Left hindlimb (tissue), 1 donor: Measurements from ENCODE around the gene SMAD3.
"Not testable (repeated sequence)": the region's sequence is repeated elsewhere in the genome, so short reads cannot be mapped to it uniquely, and the experiment has no call there.

Experiments
- DNase-seq: peaks from one replicate; pipeline ENCODE4 v3.0.0-alpha.2; 2018

The SMAD3 gene

GRCh38 chr15:67065531-67066005 lies at the start of gene SMAD3:
SMAD3 (plus strand) TSS chr15:67065602; CDS start chr15:67066155, 553 bp downstream.
- DNase-seq: peak; percentile 97

DNA sequence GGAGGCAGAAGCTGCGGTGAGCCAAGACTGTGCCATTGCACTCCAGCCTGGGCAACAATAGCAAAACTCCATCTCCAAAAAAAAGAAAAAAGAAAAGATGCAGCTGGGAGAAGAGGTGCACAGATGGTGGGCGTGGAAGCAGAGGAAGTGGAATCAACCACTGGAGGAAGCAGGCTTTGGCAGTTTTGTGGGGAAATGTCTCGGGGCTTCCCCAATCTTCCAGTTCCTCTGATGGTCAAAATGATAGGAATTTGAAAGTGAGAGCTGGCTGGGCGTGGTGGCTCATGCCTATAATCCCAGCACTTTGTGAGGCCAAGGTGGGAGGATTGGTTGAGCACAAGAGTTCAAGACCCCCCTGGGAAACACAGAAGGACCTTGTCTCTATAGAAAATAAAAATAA lies 48.1 kb upstream of the SMAD3 start:
- DNase-seq: no peak

DNA sequence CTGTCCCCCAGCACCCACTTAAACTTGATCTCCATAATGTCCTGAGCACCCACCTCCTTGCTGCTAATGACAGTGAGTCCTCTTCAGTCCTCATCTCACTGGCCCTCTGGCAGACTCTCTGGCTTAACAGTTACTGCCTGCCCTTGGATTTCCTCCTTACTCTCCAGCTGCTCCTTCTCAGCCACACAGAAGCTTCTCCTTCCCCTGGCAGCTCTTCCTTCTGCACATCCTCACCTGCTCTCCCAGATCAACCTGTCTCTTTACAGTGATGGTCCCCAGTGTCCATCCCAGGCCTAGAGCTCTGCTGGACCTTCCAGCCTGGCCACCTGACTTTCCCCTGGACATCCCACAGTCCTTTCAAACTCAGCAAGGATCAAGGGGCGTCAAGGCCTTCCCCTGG lies 47.4 kb upstream of the SMAD3 start:
- no peak for DNase-seq

DNA sequence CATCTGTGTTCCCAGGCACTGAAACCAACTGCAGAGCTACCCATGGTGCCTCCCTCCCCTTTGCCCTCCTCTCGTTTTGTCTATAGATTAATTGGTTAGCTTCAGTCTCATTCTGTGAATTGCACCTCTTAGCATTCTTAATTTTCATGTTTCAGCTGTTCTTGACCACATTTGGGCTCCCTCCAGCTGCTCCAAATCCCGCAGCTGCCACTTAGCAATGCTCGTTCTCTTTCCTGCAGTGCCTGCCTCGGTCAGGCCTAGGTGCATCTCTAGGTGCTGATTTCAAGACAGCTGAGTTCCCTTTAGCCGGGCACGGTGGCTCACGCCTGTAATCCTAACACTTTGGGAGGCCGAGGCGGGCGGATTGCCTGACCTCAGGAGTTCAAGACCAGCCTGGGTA lies 47.0 kb upstream of the SMAD3 start:
- no peak for DNase-seq

- DNase-seq: no peak
Observed at GRCh38 chr15:67019069-67019468, 46.3 kb upstream of the SMAD3 start.

- no peak for DNase-seq
Observed at GRCh38 chr15:67019884-67020520, 45.4 kb upstream of the SMAD3 start.

- DNase-seq: not testable (repeated sequence)
Observed at GRCh38 chr15:67020668-67021067, 44.7 kb upstream of the SMAD3 start.

DNA sequence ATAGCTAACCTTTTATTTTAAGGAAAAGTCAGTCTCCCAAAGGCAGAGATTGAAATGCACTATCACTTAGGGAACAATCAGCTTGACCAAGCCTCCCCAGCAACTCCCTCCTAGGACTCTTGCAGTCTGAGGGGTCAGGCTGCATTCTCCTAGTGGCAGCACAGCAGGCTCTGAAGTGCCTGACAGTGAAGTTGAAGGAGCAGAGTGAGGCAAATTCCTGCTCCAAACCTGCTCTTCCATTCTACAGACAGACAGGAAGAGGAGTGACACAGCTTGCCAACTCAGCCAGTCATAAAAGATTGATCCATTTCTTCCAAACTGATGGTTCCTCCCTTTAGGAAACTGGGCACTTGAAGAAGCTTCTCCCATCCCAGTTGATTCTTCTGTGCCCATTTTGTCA lies 43.9 kb upstream of the SMAD3 start:
- no peak for DNase-seq

- no peak for DNase-seq
Observed at GRCh38 chr15:67022587-67023105, 42.8 kb upstream of the SMAD3 start.

DNA sequence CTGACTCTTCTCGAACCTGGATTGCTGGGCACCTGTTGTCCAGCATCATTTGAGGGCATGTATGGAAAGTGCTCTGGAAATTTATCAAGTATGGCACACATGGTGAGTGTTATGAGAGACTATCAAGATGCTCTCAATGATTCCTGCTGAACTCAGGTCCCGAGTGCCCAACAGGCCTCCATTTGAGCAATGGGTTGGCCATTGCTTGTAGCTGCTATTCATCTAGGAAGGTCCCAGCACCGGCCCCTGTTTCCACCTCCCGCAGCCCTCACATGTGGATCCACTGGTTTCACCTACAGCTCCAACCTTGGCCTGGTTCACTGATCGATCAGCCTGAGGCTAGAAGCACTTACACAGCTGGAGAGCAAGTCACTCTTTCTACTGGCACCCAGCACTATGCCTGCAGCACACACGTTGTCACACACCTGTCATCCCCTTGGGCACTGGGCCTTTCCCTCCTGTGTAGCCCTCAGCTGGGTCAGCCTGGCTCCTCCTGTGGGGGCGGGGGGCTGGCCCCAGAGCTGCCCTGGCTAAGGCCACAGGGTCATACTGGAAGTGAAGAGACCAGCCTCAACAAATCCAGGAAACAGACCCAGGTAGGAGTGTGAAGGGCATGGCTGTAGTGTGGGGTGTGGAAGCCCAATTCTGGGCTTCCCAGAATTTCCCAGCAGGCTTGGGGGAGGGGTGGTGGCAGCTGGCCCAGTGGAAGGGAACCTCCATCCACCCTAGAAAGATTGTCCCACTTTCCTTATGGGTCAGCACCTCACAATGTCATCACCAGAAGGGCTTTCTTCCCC lies 41.7 kb upstream of the SMAD3 start:
- DNase-seq: no peak

DNA sequence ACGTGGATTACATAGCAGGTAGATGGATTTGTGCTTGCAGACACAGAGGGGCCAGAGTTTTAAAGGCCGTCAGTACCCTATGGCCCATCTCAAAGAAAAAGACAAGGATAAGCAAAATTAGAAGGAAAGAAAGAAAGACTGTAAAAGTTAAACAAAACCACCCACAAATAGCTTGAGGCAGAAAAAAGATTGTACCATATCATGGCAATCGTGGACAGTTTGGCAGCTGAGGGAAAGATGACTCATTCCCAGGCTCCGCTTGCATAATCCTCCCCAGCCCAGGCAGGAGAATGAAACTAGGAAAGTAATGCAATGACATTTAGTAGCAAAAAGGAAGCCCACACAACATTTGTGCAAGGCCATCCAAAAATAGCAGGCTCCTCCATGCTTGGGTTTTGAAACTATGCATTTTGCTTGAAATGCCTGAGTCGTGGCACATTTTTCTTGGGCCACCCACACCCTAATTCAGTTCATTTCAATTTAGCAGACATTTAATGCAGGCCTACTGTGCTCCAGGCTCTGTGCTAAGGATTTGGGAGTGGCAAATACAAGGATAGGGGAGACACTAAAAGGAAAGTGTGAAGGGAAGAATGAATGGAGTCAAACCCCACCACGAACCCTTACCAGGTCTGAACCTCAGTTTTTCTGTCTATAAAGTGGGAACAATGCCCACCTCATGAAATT lies 40.9 kb upstream of the SMAD3 start:
- peak; percentile 79 for DNase-seq

GRCh38 chr15:67024998-67025368 lies 40.4 kb upstream of the SMAD3 start:
- no peak for DNase-seq

GRCh38 chr15:67025719-67026609 lies 39.4 kb upstream of the SMAD3 start:
- DNase-seq: no peak

DNA sequence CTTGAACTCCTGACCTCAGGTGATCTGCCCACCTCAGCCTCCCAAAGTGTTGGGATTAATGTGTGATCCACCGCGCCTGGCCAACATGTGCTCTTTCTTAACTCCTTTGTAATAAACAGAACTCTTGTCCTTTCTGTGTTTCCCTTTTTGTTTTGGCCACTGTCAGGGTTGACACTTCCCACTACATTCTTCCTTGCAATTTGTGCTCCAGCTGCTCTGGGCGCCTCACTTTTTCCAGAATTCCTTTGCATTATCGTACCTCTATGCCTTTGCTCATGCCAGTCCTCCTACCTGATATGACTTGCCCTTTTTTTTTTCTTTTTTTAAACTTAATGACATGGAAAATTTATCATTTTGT lies 38.8 kb upstream of the SMAD3 start:
- DNase-seq: no peak

DNA sequence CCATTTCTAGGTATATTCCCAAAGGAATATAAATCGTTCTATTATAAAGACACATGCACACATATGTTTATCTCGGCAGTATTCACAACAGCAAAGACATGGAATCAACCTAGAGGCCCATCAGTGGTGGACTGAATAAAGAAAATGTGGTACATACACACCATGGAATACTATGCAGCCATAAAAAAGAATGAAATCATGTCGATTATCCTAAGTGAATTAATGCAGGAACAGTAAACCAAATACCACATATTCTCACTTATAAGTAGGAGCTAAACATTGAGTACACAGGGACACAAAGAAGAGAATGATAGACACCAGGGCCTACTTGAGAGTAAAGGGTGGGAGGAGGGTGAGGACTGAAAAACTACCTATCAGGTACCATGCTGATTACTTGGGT lies 37.0 kb upstream of the SMAD3 start:
- not testable (repeated sequence) for DNase-seq

GRCh38 chr15:67030036-67030762 lies 35.2 kb upstream of the SMAD3 start:
- DNase-seq: no peak

DNA sequence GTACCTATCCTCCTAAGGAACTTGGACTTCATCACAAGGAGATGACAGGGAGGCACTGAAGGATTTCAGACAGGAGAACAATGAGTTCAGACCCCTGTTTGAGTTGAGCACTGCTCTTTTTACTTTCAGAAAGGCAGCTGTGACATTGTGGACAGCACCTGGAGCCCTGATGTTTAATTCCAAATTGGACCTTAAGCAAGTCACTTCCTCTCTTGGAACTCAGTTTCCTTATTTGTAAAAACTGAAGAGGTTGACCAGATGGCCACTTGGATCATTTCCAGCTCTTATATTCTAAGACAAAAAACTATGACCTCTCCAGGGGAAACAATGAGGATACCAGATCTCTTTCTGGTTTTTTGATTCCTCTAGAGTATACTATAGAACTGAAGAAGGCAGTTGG lies 34.1 kb upstream of the SMAD3 start:
- DNase-seq: no peak

GRCh38 chr15:67032608-67033007 lies 32.8 kb upstream of the SMAD3 start:
- no peak for DNase-seq

- no peak for DNase-seq
Observed at GRCh38 chr15:67033012-67033411, 32.4 kb upstream of the SMAD3 start.

GRCh38 chr15:67033571-67034044 lies 31.8 kb upstream of the SMAD3 start:
- no peak for DNase-seq

DNA sequence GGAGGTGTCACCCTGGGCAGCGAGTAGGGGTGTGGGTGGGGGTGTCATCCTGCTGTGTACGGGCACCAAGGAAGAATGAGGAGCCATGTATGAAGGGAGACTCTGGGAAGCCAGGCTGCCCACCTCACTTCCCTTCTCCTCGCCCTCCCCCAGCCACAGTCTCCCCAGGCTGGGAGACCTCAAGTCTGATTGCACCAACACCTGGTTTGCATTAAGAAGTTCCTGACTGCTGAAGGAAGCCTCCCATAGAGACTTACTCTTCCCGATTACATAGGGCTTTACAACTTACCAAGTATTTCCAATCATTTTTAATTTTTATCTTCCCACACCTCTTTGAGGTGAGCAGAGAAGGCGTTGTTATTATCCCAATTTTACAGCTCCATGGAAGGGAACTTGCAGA lies 29.5 kb upstream of the SMAD3 start:
- DNase-seq: no peak
